ENCODE measurements around the gene PPFIBP1.
A peak's percentile ranks its signal among the peaks of the same experiment; 100 is the strongest.
"Not testable (repeated sequence)": the region's sequence is repeated elsewhere in the genome, so short reads cannot be mapped to it uniquely, and the experiment has no call there.

Gene PPFIBP1

GRCh38 chr12:27650011-27650410, 126.0 kb downstream of the PPFIBP1 start:
- H3K9ac ChIP-seq (ENCODE audit: low read length), result no peak overlapping the region
- no peaks in the 10 kb centered on the region for H3K9me3 ChIP-seq (ENCODE audit: control insufficient read depth, low read length)
- H3K4me1 ChIP-seq (ENCODE audit: control insufficient read depth, insufficient read depth, low read length), result peaks cover 17% of the 10 kb centered on the region
- peaks cover 31% of the 10 kb centered on the region for H3K36me3 ChIP-seq (ENCODE audit: control insufficient read depth, insufficient read depth, low read length, severe bottlenecking)
- no peak overlapping the region for H3K4me3 ChIP-seq (ENCODE audit: low read length)
- DNase-seq (ENCODE audit: low read depth), result no peak
- no peaks in the 10 kb centered on the region for H3K27me3 ChIP-seq (replicated peaks; ENCODE audit: control insufficient read depth, insufficient read depth, low read length)

GRCh38 chr12:27651201-27651600, 127.2 kb downstream of the PPFIBP1 start:
- H3K9me3 ChIP-seq (ENCODE audit: control insufficient read depth, low read length), result no peaks in the 10 kb centered on the region
- H3K36me3 ChIP-seq (ENCODE audit: control insufficient read depth, insufficient read depth, low read length, severe bottlenecking), result peaks cover 26% of the 10 kb centered on the region
- H3K9ac ChIP-seq (ENCODE audit: low read length), result no peak overlapping the region
- no peak overlapping the region for H3K4me3 ChIP-seq (ENCODE audit: low read length)
- H3K27me3 ChIP-seq (replicated peaks; ENCODE audit: control insufficient read depth, insufficient read depth, low read length), result no peaks in the 10 kb centered on the region
- DNase-seq (ENCODE audit: low read depth), result peak; percentile 40
- peaks cover 17% of the 10 kb centered on the region for H3K4me1 ChIP-seq (ENCODE audit: control insufficient read depth, insufficient read depth, low read length)

GRCh38 chr12:27652174-27652763, 128.3 kb downstream of the PPFIBP1 start:
- Histone ChIP-seq H3K4me3 (ENCODE audit: low read length) (no peak overlapping the region), H3K9ac (ENCODE audit: low read length) (peak overlapping the region; percentile 39), H3K4me1 (ENCODE audit: control insufficient read depth, insufficient read depth, low read length) (peaks cover 17% of the 10 kb centered on the region), H3K9me3 (ENCODE audit: control insufficient read depth, low read length) (no peaks in the 10 kb centered on the region), H3K27me3 (replicated peaks; ENCODE audit: control insufficient read depth, insufficient read depth, low read length) (no peaks in the 10 kb centered on the region), H3K36me3 (ENCODE audit: control insufficient read depth, insufficient read depth, low read length, severe bottlenecking) (peaks cover 25% of the 10 kb centered on the region)
- DNase-seq (ENCODE audit: low read depth), result peak; percentile 96

- peaks cover 25% of the 10 kb centered on the region for H3K36me3 ChIP-seq (ENCODE audit: control insufficient read depth, insufficient read depth, low read length, severe bottlenecking)
- peak overlapping the region; percentile 37 for H3K4me3 ChIP-seq (ENCODE audit: low read length)
- peak overlapping the region; percentile 54 for H3K9ac ChIP-seq (ENCODE audit: low read length)
- no peaks in the 10 kb centered on the region for H3K9me3 ChIP-seq (ENCODE audit: control insufficient read depth, low read length)
- H3K27me3 ChIP-seq (replicated peaks; ENCODE audit: control insufficient read depth, insufficient read depth, low read length), result no peaks in the 10 kb centered on the region
- no peak for DNase-seq (ENCODE audit: low read depth)
- H3K4me1 ChIP-seq (ENCODE audit: control insufficient read depth, insufficient read depth, low read length), result peaks cover 17% of the 10 kb centered on the region
Observed at GRCh38 chr12:27653661-27654060, 129.7 kb downstream of the PPFIBP1 start.

GRCh38 chr12:27655476-27655875, 131.5 kb downstream of the PPFIBP1 start:
- H3K36me3 ChIP-seq (ENCODE audit: control insufficient read depth, insufficient read depth, low read length, severe bottlenecking); DNase-seq (ENCODE audit: low read depth); H3K9ac ChIP-seq (ENCODE audit: low read length); H3K9me3 ChIP-seq (ENCODE audit: control insufficient read depth, low read length); H3K4me3 ChIP-seq (ENCODE audit: low read length); H3K27me3 ChIP-seq (replicated peaks; ENCODE audit: control insufficient read depth, insufficient read depth, low read length): not testable (repeated sequence)
- H3K4me1 ChIP-seq (ENCODE audit: control insufficient read depth, insufficient read depth, low read length), result peaks cover 17% of the 10 kb centered on the region

- H3K4me3 ChIP-seq (ENCODE audit: low read length), result no peak overlapping the region
- H3K9me3 ChIP-seq (ENCODE audit: control insufficient read depth, low read length), result no peaks in the 10 kb centered on the region
- no peak overlapping the region for H3K9ac ChIP-seq (ENCODE audit: low read length)
- no peaks in the 10 kb centered on the region for H3K27me3 ChIP-seq (replicated peaks; ENCODE audit: control insufficient read depth, insufficient read depth, low read length)
- peaks cover 23% of the 10 kb centered on the region for H3K36me3 ChIP-seq (ENCODE audit: control insufficient read depth, insufficient read depth, low read length, severe bottlenecking)
- peak; percentile 51 for DNase-seq (ENCODE audit: low read depth)
- peaks cover 16% of the 10 kb centered on the region for H3K4me1 ChIP-seq (ENCODE audit: control insufficient read depth, insufficient read depth, low read length)
Observed at GRCh38 chr12:27657296-27657695, 133.3 kb downstream of the PPFIBP1 start.

GRCh38 chr12:27665704-27666103, 141.7 kb downstream of the PPFIBP1 start:
- H3K36me3 ChIP-seq (ENCODE audit: control insufficient read depth, insufficient read depth, low read length, severe bottlenecking), result peaks cover 41% of the 10 kb centered on the region
- H3K27me3 ChIP-seq (replicated peaks; ENCODE audit: control insufficient read depth, insufficient read depth, low read length), result no peaks in the 10 kb centered on the region
- peaks cover 28% of the 10 kb centered on the region for H3K4me1 ChIP-seq (ENCODE audit: control insufficient read depth, insufficient read depth, low read length)
- H3K4me3 ChIP-seq (ENCODE audit: low read length), result no peak overlapping the region
- DNase-seq (ENCODE audit: low read depth), result no peak
- H3K9me3 ChIP-seq (ENCODE audit: control insufficient read depth, low read length), result no peaks in the 10 kb centered on the region
- no peak overlapping the region for H3K9ac ChIP-seq (ENCODE audit: low read length)

- DNase-seq (ENCODE audit: low read depth), result no peak
- Histone ChIP-seq H3K27me3 (replicated peaks; ENCODE audit: control insufficient read depth, insufficient read depth, low read length) (no peaks in the 10 kb centered on the region), H3K4me1 (ENCODE audit: control insufficient read depth, insufficient read depth, low read length) (peaks cover 28% of the 10 kb centered on the region), H3K9ac (ENCODE audit: low read length) (peak overlapping the region; percentile 68), H3K9me3 (ENCODE audit: control insufficient read depth, low read length) (no peaks in the 10 kb centered on the region), H3K4me3 (ENCODE audit: low read length) (no peak overlapping the region), H3K36me3 (ENCODE audit: control insufficient read depth, insufficient read depth, low read length, severe bottlenecking) (peaks cover 33% of the 10 kb centered on the region)
Observed at GRCh38 chr12:27666510-27666909, 142.5 kb downstream of the PPFIBP1 start.

- peak; percentile 23 for DNase-seq (ENCODE audit: low read depth)
- Histone ChIP-seq H3K4me3 (ENCODE audit: low read length) (no peak overlapping the region), H3K36me3 (ENCODE audit: control insufficient read depth, insufficient read depth, low read length, severe bottlenecking) (peaks cover 25% of the 10 kb centered on the region), H3K27me3 (replicated peaks; ENCODE audit: control insufficient read depth, insufficient read depth, low read length) (no peaks in the 10 kb centered on the region), H3K9ac (ENCODE audit: low read length) (peak overlapping the region; percentile 68), H3K4me1 (ENCODE audit: control insufficient read depth, insufficient read depth, low read length) (peaks cover 30% of the 10 kb centered on the region), H3K9me3 (ENCODE audit: control insufficient read depth, low read length) (no peaks in the 10 kb centered on the region)
Observed at GRCh38 chr12:27667540-27667939, 143.5 kb downstream of the PPFIBP1 start.

GRCh38 chr12:27672051-27672450, 148.0 kb downstream of the PPFIBP1 start:
- Histone ChIP-seq H3K36me3 (ENCODE audit: control insufficient read depth, insufficient read depth, low read length, severe bottlenecking) (peaks cover 15% of the 10 kb centered on the region), H3K9ac (ENCODE audit: low read length) (no peak overlapping the region), H3K4me3 (ENCODE audit: low read length) (no peak overlapping the region), H3K4me1 (ENCODE audit: control insufficient read depth, insufficient read depth, low read length) (peaks cover 35% of the 10 kb centered on the region), H3K9me3 (ENCODE audit: control insufficient read depth, low read length) (no peaks in the 10 kb centered on the region), H3K27me3 (replicated peaks; ENCODE audit: control insufficient read depth, insufficient read depth, low read length) (no peaks in the 10 kb centered on the region)
- no peak for DNase-seq (ENCODE audit: low read depth)

GRCh38 chr12:27672643-27673042, 148.6 kb downstream of the PPFIBP1 start:
- H3K4me3 ChIP-seq (ENCODE audit: low read length), result peak overlapping the region; percentile 47
- H3K36me3 ChIP-seq (ENCODE audit: control insufficient read depth, insufficient read depth, low read length, severe bottlenecking), result peaks cover 18% of the 10 kb centered on the region
- H3K27me3 ChIP-seq (replicated peaks; ENCODE audit: control insufficient read depth, insufficient read depth, low read length), result no peaks in the 10 kb centered on the region
- H3K4me1 ChIP-seq (ENCODE audit: control insufficient read depth, insufficient read depth, low read length), result peaks cover 29% of the 10 kb centered on the region
- peak; percentile 7 for DNase-seq (ENCODE audit: low read depth)
- peak overlapping the region; percentile 58 for H3K9ac ChIP-seq (ENCODE audit: low read length)
- H3K9me3 ChIP-seq (ENCODE audit: control insufficient read depth, low read length), result no peaks in the 10 kb centered on the region
